B cell (primary cell): ENCODE data around the gene PLA2G4F. TPM values are rescaled to one million over a fixed set of nuclear protein-coding genes. Genes with fewer than 3 reads are reported as not detected.

Experiments
- ATAC-seq: fragments of 200-7000 bp; cut with Tn5 transposase; one replicate; pipeline ENCODE4 v1.10.0; 2021; ENCODE audit warnings: low read depth, mild to moderate bottlenecking, moderate number of reproducible peaks, moderate library complexity
- CTCF ChIA-PET: fragments of 350-600 bp; sonication (Branson Sonifier 250); formaldehyde crosslinking; loops from one replicate; lab custom pipeline; 2021; ENCODE audit warnings: antibody characterized with exemption, inconsistent platforms; lab: Charles Lee
- POLR2A ChIA-PET: fragments of 350-600 bp; sonication (Branson Sonifier 250); formaldehyde crosslinking; loops from one replicate; lab custom pipeline; 2021; ENCODE audit warnings: antibody characterized with exemption; lab: Charles Lee
- DNase-seq: peaks from one replicate; pipeline ENCODE4 v3.0.0; 2013
- H2AFZ ChIP-seq: 2 replicates; pipeline ENCODE4 v1.6.1; 2012; ENCODE audit warnings: mild to moderate bottlenecking, low read depth, low read length; ENCODE audit not compliant: insufficient read depth, poor library complexity, severe bottlenecking
- H3K27ac ChIP-seq, 2 donors: 1 replicate in 1 of 2; 2 replicates in 1 of 2; pipeline ENCODE4 v1.5.1; 2012 to 2013; ENCODE audit warnings: low read length in 2 of 2, mild to moderate bottlenecking in 2 of 2, moderate library complexity in 1 of 2
- H3K27me3 ChIP-seq, 4 experiments: fragments of 200-600 bp in 1 of 4; sonication (generic) in 1 of 4; replicated peaks in 1 of 4; 1 replicate in 2 of 4; 2 replicates in 2 of 4; pipeline versions ENCODE4 v1.6.1 to v1.7.0; 2013 to 2016; ENCODE audit warnings: low read length in 3 of 4, mild to moderate bottlenecking in 2 of 4, mixed read lengths in 1 of 4, moderate library complexity in 1 of 4; ENCODE audit not compliant: insufficient read depth in 4 of 4, control insufficient read depth in 3 of 4; ENCODE audit errors: control extremely low read depth in 1 of 4
- H3K36me3 ChIP-seq, 2 experiments: replicated peaks in 1 of 2; 1 replicate in 1 of 2; 2 replicates in 1 of 2; pipeline versions ENCODE4 v1.6.1 to v1.7.1; 2013; ENCODE audit warnings: low read length in 1 of 2; ENCODE audit not compliant: insufficient read depth in 2 of 2, control insufficient read depth in 1 of 2; ENCODE audit errors: control extremely low read depth in 1 of 2, extremely low read depth in 1 of 2
- H3K4me1 ChIP-seq, 2 donors: fragments of 200-600 bp in 1 of 2; sonication (generic) in 1 of 2; 1 replicate in 1 of 2; 2 replicates in 1 of 2; pipeline versions ENCODE4 v1.5.1 to v1.6.1; 2013 to 2017; ENCODE audit warnings: low read length in 2 of 2; ENCODE audit not compliant: control insufficient read depth in 2 of 2, insufficient read depth in 2 of 2
- H3K4me2 ChIP-seq: replicated peaks from 2 replicates; pipeline ENCODE3; 2012; ENCODE audit warnings: mild to moderate bottlenecking, low read depth, low read length; ENCODE audit not compliant: poor library complexity, severe bottlenecking
- H3K4me3 ChIP-seq, 5 experiments: fragments of 200-600 bp in 1 of 5; sonication (generic) in 1 of 5; 1 replicate in 3 of 5; 2 replicates in 2 of 5; pipeline versions ENCODE4 v1.5.1 to v1.7.0; 2011 to 2016; ENCODE audit warnings: low read length in 4 of 5, mild to moderate bottlenecking in 4 of 5, low read depth in 2 of 5, control low read depth in 1 of 5, moderate library complexity in 1 of 5; ENCODE audit not compliant: insufficient read depth in 1 of 5; ENCODE audit errors: control extremely low read depth in 1 of 5, extremely low read depth in 1 of 5
- H3K79me2 ChIP-seq: fragments of 200-600 bp; sonication (generic); one replicate; pipeline ENCODE4 v1.6.0; 2016; ENCODE audit warnings: low read length; ENCODE audit not compliant: control insufficient read depth, insufficient read depth
- H3K9ac ChIP-seq: fragments of 200-600 bp; sonication (generic); 2 replicates; pipeline ENCODE4 v1.6.1; 2017; ENCODE audit warnings: mild to moderate bottlenecking, low read length, moderate library complexity
- H3K9me3 ChIP-seq, 3 donors: one replicate each; pipeline versions ENCODE4 v1.6.1 to v1.7.1; 2013; ENCODE audit warnings: low read length in 2 of 3; ENCODE audit not compliant: control insufficient read depth in 2 of 3, insufficient read depth in 1 of 3; ENCODE audit errors: control extremely low read depth in 1 of 3
- H4K20me1 ChIP-seq: 2 replicates; pipeline ENCODE4 v1.6.0; 2012; ENCODE audit warnings: mild to moderate bottlenecking, low read length; ENCODE audit not compliant: insufficient read depth, control insufficient read depth, poor library complexity, severe bottlenecking
- H3K27ac Mint-ChIP-seq: one replicate; pipeline ENCODE4 v1.8.0; 2021; ENCODE audit warnings: mixed read lengths
- H3K27me3 Mint-ChIP-seq: one replicate; pipeline ENCODE4 v1.8.0; 2021; ENCODE audit warnings: mixed read lengths
- H3K4me1 Mint-ChIP-seq: one replicate; pipeline ENCODE4 v1.8.0; 2021; ENCODE audit warnings: mixed read lengths
- H3K4me3 Mint-ChIP-seq: one replicate; pipeline ENCODE4 v1.8.0; 2021; ENCODE audit warnings: mixed read lengths
- H3K9me3 Mint-ChIP-seq: one replicate; pipeline ENCODE4 v1.8.0; 2022; ENCODE audit warnings: mixed read lengths; ENCODE audit not compliant: insufficient read depth
- EZH2 ChIP-seq: IDR thresholded peaks from 2 replicates; pipeline ENCODE4 v1.6.1; 2012; ENCODE audit warnings: borderline replicate concordance, low read depth, mild to moderate bottlenecking, moderate library complexity, low read length; ENCODE audit not compliant: insufficient read depth, poor library complexity, severe bottlenecking
- WGBS: methylation state at CpG from one replicate; pipeline ENCODE4 v1.1.5; 2013; ENCODE audit warnings: missing lambda C conversion rate; ENCODE audit not compliant: insufficient coverage; 5-methylcytosine and 5-hydroxymethylcytosine counted together
- intact Hi-C: fragments of 100-400 bp; cut with micrococcal nuclease; formaldehyde crosslinking; loops from one replicate; pipeline ENCODE4 v1.10.0; 2022
- polyA plus RNA-seq: library from polyadenylated mRNA; depleted of rRNA; stranded (reverse); fragments of >200 nt; gene quantifications from 2 replicates; pipeline ENCODE4 v1.2.3, GENCODE V29; 2012
- total RNA-seq, 2 donors: library from RNA; stranded (reverse); fragments of 120-200 nt in 1 of 2; gene quantifications; 1 replicate in 1 of 2; 2 replicates in 1 of 2; pipeline versions ENCODE4 v1.2.3 to v1.2.4, GENCODE V29; 2013 to 2022
- TF ChIP-seq, protein P1 (sequence below): fragments of 200-600 bp; IDR thresholded peaks from one replicate; pipeline ENCODE4 v1.8.0; 2022; ENCODE audit warnings: antibody characterized with exemption, mild to moderate bottlenecking

The PLA2G4F gene
- total and polyA plus RNA-seq, 2 donors (not counting 1 experiment from before 2014, with no cell fraction given), result not detected

DNA sequence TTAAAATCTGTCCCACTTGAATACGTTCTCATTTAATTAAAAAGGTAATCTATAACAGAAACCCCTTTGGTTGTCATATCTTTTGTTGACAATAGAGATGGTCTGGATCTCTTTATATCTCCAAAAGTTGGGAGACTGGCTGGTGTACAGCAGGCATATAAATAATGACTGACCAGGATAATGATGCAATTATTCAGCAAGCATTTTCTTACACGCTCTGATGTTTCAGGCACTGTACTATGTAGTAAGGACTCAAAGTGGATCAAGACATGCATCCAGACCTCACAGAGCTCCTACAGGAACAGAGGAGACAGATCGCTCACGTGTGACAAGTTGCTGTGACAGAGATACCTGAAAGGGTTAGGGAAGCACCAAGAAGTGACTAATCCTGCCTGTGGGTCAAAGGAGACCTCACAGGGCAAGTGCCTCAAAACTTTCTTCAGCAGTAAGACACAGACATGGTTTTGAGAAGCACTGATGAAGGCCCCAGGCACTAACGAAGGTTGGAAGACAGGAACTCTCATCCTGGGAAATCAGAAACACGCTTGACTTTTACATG is 26.0 kb upstream of the PLA2G4F start:
- H3K27ac ChIP-seq, result no peak overlapping the region
- POLR2A ChIA-PET, result no interaction called here
- H4K20me1 ChIP-seq, result no peaks in the 10 kb centered on the region
- CTCF ChIA-PET, result no interaction called here
- peaks cover 0 to 4% of the 10 kb centered on the region in 2 donors for H3K4me1 ChIP-seq
- no peaks in the 10 kb centered on the region for H3K27me3 Mint-ChIP-seq
- no peak for TF ChIP-seq EZH2
- TF ChIP-seq, protein P1, sequence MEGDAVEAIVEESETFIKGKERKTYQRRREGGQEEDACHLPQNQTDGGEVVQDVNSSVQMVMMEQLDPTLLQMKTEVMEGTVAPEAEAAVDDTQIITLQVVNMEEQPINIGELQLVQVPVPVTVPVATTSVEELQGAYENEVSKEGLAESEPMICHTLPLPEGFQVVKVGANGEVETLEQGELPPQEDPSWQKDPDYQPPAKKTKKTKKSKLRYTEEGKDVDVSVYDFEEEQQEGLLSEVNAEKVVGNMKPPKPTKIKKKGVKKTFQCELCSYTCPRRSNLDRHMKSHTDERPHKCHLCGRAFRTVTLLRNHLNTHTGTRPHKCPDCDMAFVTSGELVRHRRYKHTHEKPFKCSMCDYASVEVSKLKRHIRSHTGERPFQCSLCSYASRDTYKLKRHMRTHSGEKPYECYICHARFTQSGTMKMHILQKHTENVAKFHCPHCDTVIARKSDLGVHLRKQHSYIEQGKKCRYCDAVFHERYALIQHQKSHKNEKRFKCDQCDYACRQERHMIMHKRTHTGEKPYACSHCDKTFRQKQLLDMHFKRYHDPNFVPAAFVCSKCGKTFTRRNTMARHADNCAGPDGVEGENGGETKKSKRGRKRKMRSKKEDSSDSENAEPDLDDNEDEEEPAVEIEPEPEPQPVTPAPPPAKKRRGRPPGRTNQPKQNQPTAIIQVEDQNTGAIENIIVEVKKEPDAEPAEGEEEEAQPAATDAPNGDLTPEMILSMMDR, result no peak
- H3K27ac Mint-ChIP-seq, result peak overlapping the region; percentile 47
- no peaks in the 10 kb centered on the region for H3K27me3 ChIP-seq
- intact Hi-C loops, result no loop called here
- H2AFZ ChIP-seq, result no peak overlapping the region
- peaks cover 20 to 78% of the 10 kb centered on the region in 2 experiments for H3K36me3 ChIP-seq
- H3K9me3 Mint-ChIP-seq, result no peaks in the 10 kb centered on the region
- no peak overlapping the region for H3K9ac ChIP-seq
- no peak for ATAC-seq
- WGBS, result 100% methylated on average over 5 of the region's 6 CpGs
- H3K9me3 ChIP-seq, result no peaks in the 10 kb centered on the region
- no peak overlapping the region for H3K4me3 ChIP-seq
- no peak for DNase-seq
- no peaks in the 10 kb centered on the region for H3K79me2 ChIP-seq
- H3K4me1 Mint-ChIP-seq, result peaks cover 7% of the 10 kb centered on the region
- H3K4me2 ChIP-seq, result no peak overlapping the region
- no peak overlapping the region for H3K4me3 Mint-ChIP-seq

- Histone ChIP-seq H3K36me3 (peaks cover 14 to 66% of the 10 kb centered on the region in 2 experiments), H3K9ac (no peak overlapping the region), H2AFZ (no peak overlapping the region), H3K9me3 (no peaks in the 10 kb centered on the region), H3K4me2 (no peak overlapping the region), H3K79me2 (no peaks in the 10 kb centered on the region), H4K20me1 (no peaks in the 10 kb centered on the region), H3K4me3 (no peak overlapping the region), H3K4me1 (no peaks in the 10 kb centered on the region), H3K27ac (no peak overlapping the region), H3K27me3 (no peaks in the 10 kb centered on the region)
- intact Hi-C loops, result no loop called here
- DNase-seq, result no peak
- Mint-ChIP-seq H3K27ac (no peak overlapping the region), H3K4me3 (no peak overlapping the region), H3K4me1 (no peaks in the 10 kb centered on the region), H3K27me3 (no peaks in the 10 kb centered on the region), H3K9me3 (no peaks in the 10 kb centered on the region)
- CTCF ChIA-PET, result no interaction called here
- WGBS, result no CpG with 5 or more reads among the region's 2 CpGs
- ATAC-seq, result no peak
- TF ChIP-seq, protein P1, result no peak
- TF ChIP-seq EZH2, result no peak
- POLR2A ChIA-PET, result no interaction called here
Observed at GRCh38 chr15:42178056-42178455, 21.6 kb upstream of the PLA2G4F start.
